ENCODE measurements around the gene LDLRAD4.

The LDLRAD4 gene

DNA sequence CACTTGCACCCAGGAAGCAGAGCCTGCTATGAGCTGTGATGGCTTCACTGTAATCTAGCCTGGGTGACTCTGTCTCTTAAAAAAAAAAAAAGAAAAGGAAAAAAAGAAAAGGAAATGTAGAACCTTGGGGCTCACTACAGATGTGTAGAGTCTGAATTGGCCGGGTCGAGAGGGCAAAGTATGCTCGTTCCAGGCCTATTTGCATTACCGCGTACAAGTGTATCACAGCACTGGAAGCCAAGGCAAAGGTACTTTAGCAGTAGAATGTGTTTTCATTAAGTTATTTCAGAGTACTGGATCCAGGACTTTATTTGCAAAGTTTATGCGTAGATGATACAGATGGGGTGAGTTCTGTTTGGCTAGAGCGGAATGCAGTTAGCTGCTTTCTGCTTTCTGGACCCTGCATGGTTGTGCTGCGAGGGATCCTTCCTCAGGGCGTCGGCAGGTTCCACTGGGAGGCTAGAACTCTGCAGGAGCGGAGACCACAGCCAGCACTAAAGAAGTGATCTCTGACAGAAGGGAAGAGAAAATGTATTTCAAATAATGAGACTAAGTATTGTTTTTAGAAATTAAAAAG is 51.8 kb downstream of the LDLRAD4 start:
- no peak for DNase-seq (ENCODE audit: low spot score in 2 of 2)
- peaks cover 47% of the 10 kb centered on the region for H3K4me1 Mint-ChIP-seq
- no peak overlapping the region for H3K27ac Mint-ChIP-seq
- H3K4me3 Mint-ChIP-seq: no peak overlapping the region
- H3K36me3 Mint-ChIP-seq: no peaks in the 10 kb centered on the region
- H3K9me3 Mint-ChIP-seq: no peaks in the 10 kb centered on the region
- no peak for ATAC-seq

DNA sequence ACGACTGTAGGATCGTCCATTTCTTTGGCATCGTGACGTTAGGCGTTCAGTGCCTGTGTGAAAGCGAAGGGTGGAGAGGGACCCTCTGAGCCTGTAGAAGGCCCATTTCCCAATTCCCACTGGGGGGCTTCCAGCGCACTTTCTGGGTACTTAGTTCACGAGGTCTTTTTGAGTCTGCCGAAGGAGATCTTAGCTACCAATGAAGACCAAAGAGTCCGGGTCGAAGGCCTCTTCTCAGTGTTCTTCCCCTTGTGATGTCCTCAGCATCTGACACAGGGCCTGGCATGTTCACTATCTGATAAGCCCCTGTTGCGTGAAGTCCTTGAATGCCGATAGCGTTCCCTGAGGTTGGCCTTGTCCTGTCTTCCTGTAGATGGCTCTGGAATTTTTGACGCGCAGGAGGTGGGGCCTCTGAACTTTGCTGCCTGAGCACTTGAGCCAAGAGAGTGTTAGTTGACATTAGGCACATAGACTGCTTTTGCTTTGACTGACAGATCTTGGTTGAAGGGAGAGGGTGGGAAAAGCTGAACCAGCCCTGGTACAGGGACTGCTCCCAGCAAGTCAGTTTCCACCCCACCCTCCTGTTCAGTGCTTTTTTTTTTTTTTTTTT is 52.8 kb downstream of the LDLRAD4 start:
- peaks cover 41% of the 10 kb centered on the region for H3K4me1 Mint-ChIP-seq

DNA sequence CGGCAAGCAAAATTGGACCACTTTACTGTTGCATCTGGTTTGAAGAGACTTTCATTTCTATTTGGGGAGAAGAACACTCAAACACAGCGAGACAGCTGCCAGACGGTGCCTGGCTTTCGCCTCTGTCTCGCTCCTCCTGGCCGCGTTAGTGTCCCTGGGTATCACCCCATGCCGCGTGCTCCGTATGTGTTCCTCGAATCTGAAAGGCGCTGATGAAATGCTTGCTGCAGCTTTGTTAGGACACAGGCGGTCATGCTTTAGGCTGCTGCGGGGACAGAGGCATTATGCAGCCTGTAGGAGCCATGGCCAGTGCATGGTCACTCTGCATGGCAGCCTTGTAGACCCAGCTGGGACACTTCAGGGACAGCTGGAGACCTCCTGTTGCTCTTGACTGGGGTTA is 53.9 kb downstream of the LDLRAD4 start:
- DNase-seq (ENCODE audit: low spot score in 2 of 2) (no peak), ATAC-seq (no peak)
- Mint-ChIP-seq H3K27ac (no peak overlapping the region), H3K4me1 (peaks cover 38% of the 10 kb centered on the region), H3K9me3 (no peaks in the 10 kb centered on the region), H3K36me3 (peaks cover 6% of the 10 kb centered on the region), H3K4me3 (no peak overlapping the region)

More for the DNA sequence above, 52.8 kb downstream of the LDLRAD4 start:
- no peak for DNase-seq (ENCODE audit: low spot score in 2 of 2)
- Mint-ChIP-seq H3K9me3 (no peaks in the 10 kb centered on the region), H3K36me3 (peaks cover 1% of the 10 kb centered on the region), H3K4me3 (no peak overlapping the region), H3K27ac (no peak overlapping the region)
- ATAC-seq: no peak

DNA sequence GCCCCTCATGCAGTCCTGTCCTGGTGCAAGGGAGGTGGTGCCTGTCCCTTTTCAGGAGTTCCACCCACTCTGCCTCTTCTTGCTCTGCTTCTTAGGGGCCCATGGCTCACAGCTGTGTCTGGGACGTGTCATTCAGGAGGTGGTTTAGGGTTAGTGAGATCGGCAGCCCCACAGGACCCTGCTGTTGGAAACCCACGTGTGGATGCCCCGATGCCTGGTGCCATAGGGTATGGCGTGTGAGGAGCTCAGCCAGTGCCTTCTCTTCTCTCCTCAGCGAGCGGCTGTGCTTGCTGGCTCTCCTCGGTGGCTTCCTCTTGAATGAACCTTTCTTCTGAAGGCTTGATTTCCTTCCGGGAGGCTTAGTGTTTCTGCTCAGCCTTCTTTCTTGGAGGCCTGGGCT is 55.2 kb downstream of the LDLRAD4 start:
- H3K4me1 Mint-ChIP-seq: peaks cover 33% of the 10 kb centered on the region
- H3K4me3 Mint-ChIP-seq: peak overlapping the region; percentile 8
- peak overlapping the region; percentile 71 for H3K27ac Mint-ChIP-seq
- peak; percentile 47 for ATAC-seq
- H3K36me3 Mint-ChIP-seq: peaks cover 6% of the 10 kb centered on the region
- H3K9me3 Mint-ChIP-seq: no peaks in the 10 kb centered on the region
- no peak for DNase-seq (ENCODE audit: low spot score in 2 of 2)

DNA sequence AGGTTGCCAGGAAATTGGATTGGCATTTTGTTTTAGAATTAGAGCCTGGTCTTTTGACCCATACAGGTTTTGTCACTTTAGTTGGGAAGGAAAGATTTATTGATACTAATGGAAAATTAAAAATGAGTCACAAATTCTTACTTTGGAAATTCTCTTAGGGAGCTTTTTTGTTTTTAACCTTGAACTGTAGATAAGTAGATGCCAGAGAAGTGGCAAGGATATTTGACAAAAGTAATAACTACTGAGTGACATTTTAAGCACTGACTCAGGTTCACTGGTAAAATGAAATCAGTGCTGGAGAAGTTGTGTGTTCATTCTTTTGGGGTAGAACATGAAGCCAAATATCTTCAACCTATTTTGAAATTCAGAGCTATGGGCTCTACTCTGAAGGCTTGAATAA is 56.5 kb downstream of the LDLRAD4 start:
- Mint-ChIP-seq H3K4me1 (peaks cover 46% of the 10 kb centered on the region), H3K27ac (no peak overlapping the region), H3K36me3 (peaks cover 6% of the 10 kb centered on the region), H3K9me3 (no peaks in the 10 kb centered on the region), H3K4me3 (no peak overlapping the region)
- DNase-seq (ENCODE audit: low spot score in 2 of 2) (no peak), ATAC-seq (no peak)

DNA sequence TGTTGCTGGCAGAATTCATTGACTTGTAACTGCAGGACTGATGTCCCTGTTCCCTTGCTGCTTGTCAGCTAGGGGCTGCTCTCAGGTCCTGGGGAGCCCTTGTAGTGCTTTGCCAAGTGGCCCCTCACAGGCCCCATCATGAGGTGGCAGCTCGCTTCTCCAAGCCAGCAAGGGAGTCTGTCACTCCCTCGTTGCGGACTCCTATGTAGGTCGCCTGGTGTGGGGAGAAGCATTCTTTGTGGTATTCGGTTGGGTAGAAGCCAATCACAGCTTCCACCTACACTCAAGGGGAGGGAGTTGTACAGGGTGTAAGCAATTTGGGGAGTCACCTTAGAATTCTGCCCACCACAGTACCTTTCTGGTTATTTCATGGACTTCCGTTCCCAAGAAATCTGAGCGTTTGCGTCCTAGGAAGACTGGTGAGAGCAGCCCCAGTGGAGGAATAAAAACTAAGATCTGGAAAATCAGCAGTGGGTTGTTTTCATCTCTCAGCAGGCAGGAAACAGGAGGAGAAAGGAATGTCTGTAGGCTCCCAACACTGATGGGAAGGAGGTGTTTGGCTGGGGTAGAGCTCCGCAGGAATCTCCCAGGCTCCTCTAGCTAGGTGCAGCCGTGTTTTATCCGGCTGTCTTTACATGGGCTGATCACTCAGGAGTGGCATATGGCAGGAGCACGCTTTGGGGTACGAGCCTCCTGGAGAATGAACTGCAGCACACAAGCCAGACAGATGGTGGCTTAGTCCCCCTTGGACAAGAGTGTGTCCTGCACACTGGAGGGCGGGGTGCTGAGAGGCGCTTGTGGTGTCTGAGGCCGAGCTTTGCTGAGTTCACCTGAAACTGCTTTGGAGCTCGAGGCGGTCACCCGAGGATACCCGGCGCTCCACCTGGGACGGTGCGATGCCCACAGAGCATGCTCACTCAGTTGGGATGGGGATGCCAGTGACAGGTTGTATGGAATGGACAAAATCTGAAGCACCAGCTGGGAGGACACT is 58.3 kb downstream of the LDLRAD4 start:
- Mint-ChIP-seq H3K36me3 (peaks cover 6% of the 10 kb centered on the region), H3K27ac (no peak overlapping the region), H3K9me3 (no peaks in the 10 kb centered on the region), H3K4me1 (peaks cover 49% of the 10 kb centered on the region), H3K4me3 (no peak overlapping the region)
- no peak for DNase-seq (ENCODE audit: low spot score in 2 of 2)
- peak; percentile 68 for ATAC-seq

DNA sequence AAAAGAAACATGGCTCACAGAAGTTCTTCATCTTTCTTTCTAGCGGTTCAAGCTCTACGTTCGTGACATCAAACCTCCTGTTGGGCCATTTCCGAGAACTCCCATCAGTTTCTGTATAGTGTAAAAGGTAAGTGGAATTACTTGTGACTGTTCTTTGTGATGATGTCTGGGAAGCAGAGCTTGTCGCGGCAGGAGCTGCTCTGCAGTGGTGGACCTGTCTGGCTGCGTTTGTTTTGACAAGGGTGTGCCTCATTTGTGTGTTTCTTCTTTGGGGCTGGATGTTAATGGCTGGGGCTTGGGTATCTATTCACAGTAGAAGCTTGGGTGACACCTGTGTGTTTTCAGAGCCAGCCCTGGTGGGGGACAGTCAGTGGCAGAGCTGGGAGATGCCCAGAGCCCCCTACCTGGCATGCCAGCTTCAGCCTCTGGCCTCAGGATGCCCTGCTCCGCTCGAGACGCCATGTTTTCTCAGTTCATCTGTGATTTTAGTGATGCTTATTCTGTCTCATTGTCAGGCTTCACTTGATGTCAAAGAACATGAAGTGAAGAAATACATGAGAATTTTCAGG is 59.6 kb downstream of the LDLRAD4 start:
- DNase-seq (ENCODE audit: low spot score in 2 of 2): no peak
- Mint-ChIP-seq H3K9me3 (no peaks in the 10 kb centered on the region), H3K4me3 (no peak overlapping the region), H3K36me3 (peaks cover 6% of the 10 kb centered on the region), H3K27ac (no peak overlapping the region), H3K4me1 (peaks cover 54% of the 10 kb centered on the region)
- no peak for ATAC-seq

DNA sequence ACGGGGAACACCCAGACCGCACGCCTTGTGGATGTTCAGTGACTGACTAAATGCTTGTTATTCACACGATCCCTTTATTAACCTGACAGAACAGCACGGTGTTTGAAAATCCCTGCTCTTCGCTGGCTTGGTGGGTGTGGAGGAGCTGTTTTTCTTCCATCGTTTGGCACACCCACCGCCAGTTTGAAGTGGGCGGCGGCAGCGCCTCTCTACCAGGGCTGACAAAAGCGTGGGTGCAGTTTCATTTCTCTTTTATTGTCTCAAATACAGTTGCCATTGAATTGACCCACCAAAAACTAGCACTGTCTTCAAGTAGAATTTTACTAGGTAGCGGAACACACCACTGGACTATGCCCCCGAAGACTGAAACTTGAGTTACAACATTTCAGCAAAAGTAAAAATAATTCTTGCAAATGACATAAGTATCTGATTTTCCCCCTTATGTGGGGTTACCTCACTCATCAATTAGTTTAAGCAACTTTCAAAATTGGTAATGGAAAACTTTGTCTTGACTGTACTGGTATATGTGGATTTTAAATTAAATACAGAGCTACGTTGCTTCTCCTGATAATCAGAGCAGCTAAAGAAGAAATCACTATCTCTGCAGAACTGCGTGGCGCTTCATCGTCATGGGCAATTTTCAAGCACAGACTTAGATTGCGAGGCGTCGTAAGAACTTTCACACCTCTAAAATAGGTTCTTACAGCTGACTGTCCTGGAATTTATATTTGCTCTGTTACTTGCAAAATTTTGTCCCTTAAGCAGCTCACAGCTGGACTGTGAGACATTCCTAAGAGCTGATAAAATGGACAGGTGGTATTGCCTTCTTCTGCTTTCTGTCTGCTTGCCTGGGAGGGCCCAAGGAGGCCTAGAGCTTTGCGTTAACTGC is 60.9 kb downstream of the LDLRAD4 start:
- ATAC-seq (peak; percentile 65), DNase-seq (ENCODE audit: low spot score in 2 of 2) (no peak)
- H3K9me3 Mint-ChIP-seq: no peaks in the 10 kb centered on the region
- H3K4me1 Mint-ChIP-seq: peaks cover 52% of the 10 kb centered on the region
- peak overlapping the region; percentile 48 for H3K4me3 Mint-ChIP-seq
- peaks cover 8% of the 10 kb centered on the region for H3K36me3 Mint-ChIP-seq
- no peak overlapping the region for H3K27ac Mint-ChIP-seq

DNA sequence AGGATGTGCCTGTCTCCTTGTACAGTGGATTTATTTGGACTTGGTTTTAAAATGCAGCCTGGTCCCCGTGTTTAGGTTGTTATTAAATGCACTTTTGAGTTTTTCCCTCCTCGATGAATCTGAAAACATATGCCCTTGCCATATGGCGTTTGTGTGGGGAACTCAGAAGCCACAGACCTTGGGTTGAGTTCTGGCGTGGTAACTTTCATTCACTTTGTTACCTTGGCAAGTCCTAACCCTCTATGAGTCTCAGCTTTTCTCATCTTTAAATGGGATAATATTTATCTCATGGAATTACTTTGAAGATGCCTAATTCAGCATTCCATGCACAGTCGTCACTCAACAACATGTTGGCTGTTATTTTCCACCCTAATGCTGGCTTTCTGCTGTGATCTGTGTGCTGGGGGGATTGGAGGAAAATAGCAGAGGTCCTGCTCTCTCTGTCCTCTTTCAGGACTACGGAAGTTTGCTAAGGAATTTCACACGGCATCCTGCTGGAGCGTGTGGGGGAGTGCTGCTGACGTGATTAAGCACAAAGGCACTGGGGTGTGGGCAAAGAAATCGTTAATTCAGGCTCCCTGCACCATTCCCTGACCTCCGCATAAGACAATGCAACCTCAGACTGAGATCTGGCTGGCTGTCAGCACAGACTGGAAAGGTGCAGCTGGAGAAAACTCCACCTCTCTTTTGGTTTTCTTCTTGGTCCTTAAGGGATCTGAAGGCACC is 61.7 kb downstream of the LDLRAD4 start:
- H3K27ac Mint-ChIP-seq: no peak overlapping the region

DNA sequence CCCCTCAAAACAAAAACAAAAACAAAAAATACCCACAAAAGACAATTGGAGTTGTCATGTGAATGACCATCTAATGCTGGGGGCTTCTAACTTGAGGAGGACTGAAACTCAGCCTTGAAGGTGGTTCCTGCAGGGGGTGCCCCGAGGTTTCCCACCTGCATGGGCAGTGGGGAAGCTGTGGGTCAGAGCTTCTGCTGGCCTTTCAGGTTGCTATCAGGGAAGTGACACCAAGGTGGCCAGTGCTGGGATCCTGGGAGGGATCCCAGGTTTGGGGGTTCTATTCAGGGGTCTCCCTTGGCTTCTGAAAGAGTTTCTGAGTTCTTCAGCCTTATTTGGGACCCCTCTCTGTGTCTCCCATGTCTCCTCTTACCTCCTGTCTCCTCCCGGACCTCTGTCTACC is 62.8 kb downstream of the LDLRAD4 start:
- DNase-seq (ENCODE audit: low spot score in 2 of 2) (no peak), ATAC-seq (no peak)
- Mint-ChIP-seq H3K36me3 (peaks cover 12% of the 10 kb centered on the region), H3K4me3 (no peak overlapping the region), H3K27ac (no peak overlapping the region), H3K9me3 (no peaks in the 10 kb centered on the region), H3K4me1 (peaks cover 61% of the 10 kb centered on the region)

More for the DNA sequence above, 61.7 kb downstream of the LDLRAD4 start:
- Mint-ChIP-seq H3K4me1 (peaks cover 58% of the 10 kb centered on the region), H3K36me3 (peaks cover 13% of the 10 kb centered on the region), H3K4me3 (peak overlapping the region; percentile 48), H3K9me3 (no peaks in the 10 kb centered on the region)
- ATAC-seq (no peak), DNase-seq (ENCODE audit: low spot score in 2 of 2) (no peak)

DNA sequence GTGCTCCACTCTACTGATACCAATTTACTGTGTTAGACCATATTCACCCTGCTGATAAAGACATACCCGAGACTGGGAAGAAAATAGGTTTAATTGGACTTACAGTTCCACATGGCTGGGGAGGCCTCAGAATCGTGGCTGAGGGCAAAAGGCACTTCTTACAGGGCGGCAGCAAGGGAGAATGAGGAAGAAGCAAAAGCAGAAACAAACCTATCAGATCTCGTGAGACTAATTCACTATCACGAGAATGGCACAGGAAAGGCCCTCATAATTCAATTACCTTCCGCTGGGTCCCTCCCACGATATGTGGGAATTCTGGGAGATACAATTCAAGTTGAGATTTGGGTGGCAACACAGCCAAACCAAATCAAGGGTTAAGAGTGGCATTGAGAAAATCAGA is 65.2 kb downstream of the LDLRAD4 start:
- no peak for ATAC-seq
- Mint-ChIP-seq H3K27ac (no peak overlapping the region), H3K9me3 (no peaks in the 10 kb centered on the region), H3K4me3 (peak overlapping the region; percentile 58), H3K4me1 (peaks cover 59% of the 10 kb centered on the region), H3K36me3 (peaks cover 11% of the 10 kb centered on the region)
- DNase-seq (ENCODE audit: low spot score in 2 of 2): no peak

DNA sequence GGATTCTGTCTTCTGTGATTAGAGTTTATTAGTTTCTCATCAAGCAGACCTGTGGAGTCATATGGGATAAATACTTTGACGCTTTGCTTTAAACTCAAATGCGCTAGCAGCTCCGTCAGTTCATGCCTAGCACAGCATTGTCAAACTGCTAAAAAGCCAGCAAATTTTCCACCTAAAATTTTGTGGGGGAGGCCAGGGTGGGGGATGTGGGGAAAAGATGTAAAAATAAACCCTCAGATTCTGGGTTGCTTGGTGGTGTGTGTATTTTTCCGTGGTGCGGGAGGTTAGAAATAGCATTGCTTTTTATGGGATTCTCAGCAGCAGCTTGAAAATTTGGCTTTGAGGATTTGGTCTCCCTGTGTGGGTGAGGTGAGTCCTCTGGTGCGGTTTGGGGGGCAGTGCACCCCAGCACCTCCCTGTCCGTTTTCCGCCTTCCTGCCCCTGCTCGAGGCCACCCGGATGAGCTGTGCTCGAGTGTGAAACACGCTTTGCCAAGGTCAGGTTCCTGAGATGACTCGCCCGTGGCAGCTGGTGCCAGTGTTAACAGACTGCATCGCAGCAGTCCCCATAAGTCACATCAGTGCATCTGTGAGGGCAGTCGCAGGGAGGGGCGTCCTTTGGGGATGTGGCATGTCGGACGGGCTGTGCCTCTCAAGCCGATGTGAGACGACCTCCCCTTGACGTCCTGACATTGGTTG is 65.9 kb downstream of the LDLRAD4 start:
- Mint-ChIP-seq H3K4me3 (peak overlapping the region; percentile 58), H3K27ac (peak overlapping the region; percentile 84), H3K9me3 (no peaks in the 10 kb centered on the region), H3K36me3 (peaks cover 11% of the 10 kb centered on the region), H3K4me1 (peaks cover 59% of the 10 kb centered on the region)
- ATAC-seq: peak; percentile 84
- DNase-seq (ENCODE audit: low spot score in 2 of 2): peak; percentile 40 to 79

DNA sequence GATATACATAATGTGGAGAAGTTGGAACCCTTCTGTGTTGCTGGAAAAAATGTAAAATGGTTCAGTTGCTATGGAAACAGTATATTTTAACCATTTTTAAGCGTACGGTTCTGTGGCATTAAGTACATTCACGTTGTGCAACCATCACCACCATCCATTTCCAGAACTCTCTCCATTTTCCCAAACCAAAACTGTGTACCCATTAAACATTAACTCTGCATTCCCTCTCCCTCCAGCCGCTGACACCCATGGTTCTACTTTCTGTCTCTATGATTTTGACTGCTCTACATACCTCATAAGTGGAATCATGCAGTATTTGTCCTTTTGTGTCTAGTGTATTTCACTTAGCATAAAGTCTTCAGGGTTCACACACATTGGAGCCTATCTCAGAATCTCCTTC is 67.3 kb downstream of the LDLRAD4 start:
- no peak overlapping the region for H3K4me3 Mint-ChIP-seq
- H3K36me3 Mint-ChIP-seq: peaks cover 11% of the 10 kb centered on the region
- DNase-seq (ENCODE audit: low spot score in 2 of 2): no peak
- no peaks in the 10 kb centered on the region for H3K9me3 Mint-ChIP-seq
- H3K4me1 Mint-ChIP-seq: peaks cover 65% of the 10 kb centered on the region
- no peak for ATAC-seq
- no peak overlapping the region for H3K27ac Mint-ChIP-seq
